Activated naive CD4-positive, alpha-beta T cell treated with anti-CD3 and anti-CD28 coated beads, Interleukin-2, amount 50 U/mL, for 72 hours (primary cell): ENCODE data around the gene CIRBP. TPM values are rescaled to one million over a fixed set of nuclear protein-coding genes. Genes with fewer than 3 reads are reported as not detected.
A peak's percentile ranks its signal among the peaks of the same experiment; 100 is the strongest.
"Not testable (repeated sequence)": the region's sequence is repeated elsewhere in the genome, so short reads cannot be mapped to it uniquely, and the experiment has no call there.

Experiments used
- ATAC-seq, 2 donors: fragments of 150-1000 bp; cut with Tn5 transposase; 2 replicates each; pipeline ENCODE4 v1.10.0; 2021; ENCODE audit warnings: mild to moderate bottlenecking in 2 of 2, moderate library complexity in 2 of 2
- DNase-seq, 2 donors: peaks; one replicate each; pipeline ENCODE4 v3.0.0; 2021 to 2022; ENCODE audit warnings: low spot score in 2 of 2
- H3K27ac Mint-ChIP-seq, 2 donors: one replicate each; pipeline ENCODE4 v1.8.0; 2022; ENCODE audit warnings: mild to moderate bottlenecking in 2 of 2, mixed read lengths in 2 of 2
- H3K36me3 Mint-ChIP-seq, 2 donors: one replicate each; pipeline ENCODE4 v1.8.0; 2022; ENCODE audit warnings: mixed read lengths in 2 of 2
- H3K9me3 Mint-ChIP-seq, 2 donors: one replicate each; pipeline ENCODE4 v1.8.0; 2022; ENCODE audit warnings: mixed read lengths in 2 of 2
- total RNA-seq, 2 donors: library from RNA; stranded (reverse); gene quantifications; one replicate each; pipeline ENCODE4 v1.2.3, GENCODE V29; 2022

The CIRBP gene
- total RNA-seq, 2 donors from 2014 or later: 148 to 157 TPM

DNA sequence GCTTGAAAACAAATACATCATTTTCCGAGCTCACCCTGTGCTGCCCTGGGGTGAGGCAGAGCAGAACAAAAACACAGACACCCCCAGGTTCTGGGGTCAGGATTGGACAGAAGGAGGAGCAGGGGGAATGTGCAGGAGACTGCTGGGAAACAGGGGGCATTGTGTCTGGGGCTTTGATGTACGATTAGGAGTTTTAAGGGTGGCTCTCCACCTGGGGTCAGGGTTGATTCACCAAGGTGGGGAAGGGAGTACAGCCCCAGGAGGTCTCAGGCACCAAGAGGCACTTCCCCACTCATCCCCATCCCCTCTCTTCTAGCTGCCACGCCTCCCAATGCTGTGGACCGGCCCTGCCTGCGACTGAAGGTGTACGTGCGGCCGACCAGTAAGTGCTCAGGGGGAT lies 29.1 kb downstream of the CIRBP start:
- no peaks in the 10 kb centered on the region for H3K9me3 Mint-ChIP-seq
- no peaks in the 10 kb centered on the region for H3K36me3 Mint-ChIP-seq
- H3K27ac Mint-ChIP-seq: no peak overlapping the region
- DNase-seq (no peak), ATAC-seq (no peak)

DNA sequence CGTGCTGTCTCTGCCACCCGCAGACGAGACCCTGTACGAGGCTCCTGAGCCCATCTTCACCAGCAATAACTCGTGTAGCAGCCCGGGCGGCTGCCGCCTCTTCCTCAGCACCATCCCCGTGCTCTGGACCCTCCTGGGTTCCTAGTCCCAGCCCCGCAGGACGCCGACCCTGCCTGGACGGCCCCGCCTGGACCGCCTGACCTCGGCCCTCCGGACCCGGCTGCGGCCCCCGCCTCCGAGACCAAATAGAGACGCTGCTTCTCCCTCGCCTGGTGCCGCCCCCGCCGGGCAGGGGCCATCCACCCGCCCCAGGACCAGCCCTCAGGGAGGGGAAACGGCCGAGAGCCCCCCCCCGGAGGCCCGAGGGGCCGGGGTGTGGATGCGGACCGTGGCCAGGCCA lies 30.7 kb downstream of the CIRBP start:
- no peak for ATAC-seq
- no peak overlapping the region for H3K27ac Mint-ChIP-seq
- no peaks in the 10 kb centered on the region for H3K9me3 Mint-ChIP-seq

DNA sequence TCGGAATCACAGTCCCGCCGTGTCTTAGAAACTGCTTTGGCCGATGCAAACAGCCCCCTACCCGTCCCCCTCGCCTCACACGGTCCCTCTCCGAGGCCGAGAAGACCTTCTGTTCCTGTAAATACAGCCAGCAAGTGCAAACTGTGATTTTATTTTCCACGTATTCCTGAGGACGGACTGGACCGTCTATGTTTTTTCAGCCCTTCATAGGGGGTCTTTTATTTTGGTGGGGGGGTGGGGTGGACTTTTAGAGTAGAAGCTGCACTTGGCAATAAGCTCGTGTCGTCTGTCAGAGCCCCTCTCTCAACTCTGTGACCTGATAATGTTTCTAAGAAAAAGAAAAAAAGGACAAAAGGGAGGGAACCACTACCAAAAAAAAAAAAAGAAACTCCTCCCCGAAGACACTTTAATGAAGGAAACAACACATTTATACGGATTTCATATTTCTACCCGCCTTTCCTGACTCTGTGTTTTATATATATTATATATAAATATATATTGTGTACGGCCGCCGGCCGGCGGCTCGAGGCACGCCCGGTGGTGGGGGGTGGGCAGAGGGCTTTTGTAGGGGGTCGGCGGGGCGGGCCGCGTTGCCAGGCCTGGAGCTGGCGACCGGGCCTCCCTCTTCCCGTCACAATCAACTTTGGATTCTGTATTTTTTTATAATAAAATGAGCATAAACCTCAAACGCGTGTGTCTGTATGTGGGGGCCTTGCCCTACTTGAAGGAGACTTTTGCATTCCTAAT lies 31.8 kb downstream of the CIRBP start:
- H3K9me3 Mint-ChIP-seq: no peaks in the 10 kb centered on the region
- H3K36me3 Mint-ChIP-seq: no peaks in the 10 kb centered on the region
- no peak for ATAC-seq
- no peak for DNase-seq
- H3K27ac Mint-ChIP-seq: no peak overlapping the region

More for the DNA sequence above, 30.7 kb downstream of the CIRBP start:
- DNase-seq: no peak
- no peaks in the 10 kb centered on the region for H3K36me3 Mint-ChIP-seq

DNA sequence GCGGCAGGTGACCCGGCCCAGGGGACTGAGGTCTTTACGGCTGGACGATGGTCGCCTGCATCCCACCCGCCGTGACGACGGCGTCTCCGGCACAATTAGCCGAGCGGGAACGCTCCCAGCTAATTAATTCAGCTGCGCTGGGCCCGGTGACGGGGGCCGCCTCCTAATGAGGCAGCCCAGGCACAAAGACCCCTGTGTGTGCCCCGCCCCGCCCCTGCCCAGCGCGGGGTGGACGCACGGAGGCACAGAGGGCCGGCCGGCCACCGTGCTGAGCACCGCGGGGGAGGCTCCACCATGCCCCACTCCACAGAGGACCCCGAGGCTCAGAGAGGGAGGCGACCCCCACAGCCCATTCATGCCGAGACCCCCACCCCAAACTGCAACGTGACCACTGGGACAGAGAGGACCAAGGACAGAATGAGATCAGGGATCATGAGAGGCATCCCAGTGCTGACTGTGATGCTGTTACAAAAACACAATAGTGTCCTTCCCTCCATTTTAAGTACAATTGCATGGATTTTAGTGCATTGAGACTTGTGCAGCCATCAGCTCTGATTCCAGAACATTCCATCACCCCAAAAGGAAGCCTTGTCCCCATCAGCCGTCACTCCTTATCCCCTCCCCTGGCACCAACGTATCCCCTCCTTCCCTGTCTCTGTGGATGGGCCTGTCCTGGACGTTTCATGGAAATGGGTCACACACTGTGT lies 33.6 kb downstream of the CIRBP start:
- Mint-ChIP-seq H3K36me3 (no peaks in the 10 kb centered on the region), H3K27ac (no peak overlapping the region), H3K9me3 (no peaks in the 10 kb centered on the region)
- ATAC-seq (no peak), DNase-seq (no peak)

DNA sequence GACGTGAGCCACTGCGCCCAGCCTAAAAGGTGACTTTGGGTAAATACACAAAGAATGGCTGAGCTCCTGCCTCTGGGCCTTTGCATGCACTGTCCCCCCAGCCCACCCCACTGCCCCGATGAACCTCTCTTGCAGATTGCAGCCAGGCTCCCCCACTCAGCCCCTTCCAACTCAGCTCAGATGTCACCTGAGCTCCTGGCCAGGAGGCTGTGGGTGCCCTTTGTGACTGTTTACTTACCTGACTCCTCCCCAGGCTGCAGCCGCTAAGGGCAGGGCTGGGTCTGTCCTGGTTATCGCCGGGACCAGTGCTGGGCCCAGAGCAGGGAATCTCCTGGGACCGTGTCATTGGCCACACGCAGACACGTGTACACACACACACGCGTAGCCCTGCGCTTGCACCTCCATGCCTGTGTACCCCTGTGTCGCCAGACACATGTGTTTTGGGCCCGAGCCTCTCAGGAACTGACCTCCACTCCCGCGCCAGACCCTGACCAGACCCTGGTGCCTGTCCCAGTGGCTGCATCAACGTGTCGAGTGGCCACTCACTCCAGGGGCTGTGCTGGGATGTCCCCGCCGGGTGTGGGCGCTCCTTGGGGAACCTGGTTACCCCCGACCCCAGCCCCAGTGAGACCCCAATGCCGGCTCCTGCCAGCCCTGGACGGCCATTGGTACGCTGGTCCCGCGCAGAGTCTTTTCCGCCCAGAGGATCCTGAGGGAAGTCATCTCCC lies 35.2 kb downstream of the CIRBP start:
- ATAC-seq: no peak

DNA sequence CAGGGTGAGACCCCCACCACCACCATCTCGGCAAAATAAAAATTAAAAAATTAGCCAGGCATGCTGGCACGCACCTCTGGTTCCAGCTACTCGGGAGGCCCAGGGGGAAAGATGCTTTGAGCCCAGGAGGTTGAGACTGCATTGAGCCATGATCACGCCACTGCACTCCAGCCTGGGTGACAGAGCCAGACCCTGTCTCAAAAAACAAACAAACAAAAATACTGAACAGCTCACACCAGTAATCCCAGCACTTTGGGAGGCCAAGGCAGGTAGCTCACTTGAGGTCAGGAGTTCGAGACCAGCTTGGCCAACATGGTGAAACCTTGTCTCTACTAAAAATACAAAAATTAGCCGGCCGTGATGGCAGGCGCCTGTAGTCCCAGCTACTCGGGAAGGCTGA lies 36.2 kb downstream of the CIRBP start:
- DNase-seq, H3K36me3 Mint-ChIP-seq, H3K9me3 Mint-ChIP-seq, ATAC-seq, H3K27ac Mint-ChIP-seq: not testable (repeated sequence)

More for the DNA sequence above, 35.2 kb downstream of the CIRBP start:
- no peaks in the 10 kb centered on the region for H3K9me3 Mint-ChIP-seq
- H3K27ac Mint-ChIP-seq: no peak overlapping the region
- DNase-seq: no peak
- no peaks in the 10 kb centered on the region for H3K36me3 Mint-ChIP-seq

DNA sequence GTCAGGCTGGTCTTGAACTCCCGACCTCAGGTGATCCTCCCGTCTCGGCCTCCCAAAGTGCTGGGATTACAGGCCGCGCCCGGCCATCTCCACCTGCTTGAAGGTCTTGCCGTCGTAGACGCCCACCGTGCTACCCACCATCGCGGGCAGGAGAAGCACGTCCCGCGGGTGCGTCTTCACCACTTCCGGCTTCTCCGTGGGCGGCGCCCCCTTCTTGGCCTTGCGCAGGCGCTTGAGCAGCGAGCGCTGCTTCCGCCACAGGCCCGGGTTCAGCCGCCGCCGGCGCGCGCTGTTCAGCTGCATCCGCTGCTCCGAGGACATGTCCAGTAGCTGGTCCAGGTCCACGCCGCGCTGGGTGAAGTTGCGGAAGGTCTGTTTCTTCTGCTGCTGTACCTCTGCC lies 38.2 kb downstream of the CIRBP start:
- no peaks in the 10 kb centered on the region for H3K9me3 Mint-ChIP-seq
- no peak for ATAC-seq
- no peak overlapping the region for H3K27ac Mint-ChIP-seq
- H3K36me3 Mint-ChIP-seq: no peaks in the 10 kb centered on the region
- DNase-seq: no peak

DNA sequence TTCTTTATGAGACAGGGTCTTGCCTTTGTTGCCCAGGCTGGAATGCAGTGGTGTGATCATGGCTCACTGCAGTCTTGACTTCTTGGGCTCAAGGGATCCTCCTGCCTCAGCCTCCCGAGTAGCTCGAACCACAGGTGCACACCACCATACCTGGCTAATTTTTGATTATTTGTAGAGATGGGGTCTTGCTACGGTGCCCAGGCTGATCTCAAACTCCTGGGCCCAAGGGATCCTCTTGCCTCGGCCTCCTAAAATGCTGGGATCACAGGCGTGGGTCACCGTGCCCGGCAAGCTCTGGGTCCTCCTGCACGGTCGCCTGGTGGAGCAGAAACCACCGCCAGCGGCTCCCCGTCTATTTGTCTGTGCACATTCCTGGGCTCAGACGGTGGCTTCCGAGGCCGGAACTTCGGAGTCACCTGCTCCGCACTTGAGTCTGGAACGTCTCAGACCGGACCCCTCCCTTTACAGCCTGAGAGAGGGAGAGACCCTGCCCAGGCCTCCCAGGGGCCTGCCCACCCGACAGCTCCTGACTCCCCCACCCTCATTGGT lies 38.7 kb downstream of the CIRBP start:
- H3K36me3 Mint-ChIP-seq: no peaks in the 10 kb centered on the region
- ATAC-seq (no peak), DNase-seq (no peak)
- H3K9me3 Mint-ChIP-seq: no peaks in the 10 kb centered on the region
- no peak overlapping the region for H3K27ac Mint-ChIP-seq

DNA sequence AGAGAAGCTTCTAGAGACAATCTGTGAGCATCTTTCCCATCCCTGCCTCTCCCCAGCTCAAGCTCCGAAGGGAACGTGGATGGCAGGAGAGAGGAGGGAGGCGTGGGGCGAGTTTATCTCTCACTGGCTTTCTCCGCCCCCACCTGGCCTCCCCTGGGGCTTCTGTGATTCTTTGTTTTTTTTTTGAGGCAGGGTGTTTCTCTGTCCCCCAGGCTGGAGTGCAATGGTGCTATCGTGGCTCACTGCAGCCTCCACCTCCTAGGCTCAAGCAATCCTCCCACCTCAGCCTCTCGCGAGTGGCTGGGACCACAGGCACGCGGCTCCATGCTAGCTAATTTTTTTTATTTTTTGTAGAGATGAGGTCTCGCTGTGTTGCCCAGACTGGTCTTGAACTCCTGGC lies 39.6 kb downstream of the CIRBP start:
- no peaks in the 10 kb centered on the region for H3K9me3 Mint-ChIP-seq
- no peaks in the 10 kb centered on the region for H3K36me3 Mint-ChIP-seq
- DNase-seq (no peak), ATAC-seq (no peak)
- H3K27ac Mint-ChIP-seq: peak overlapping the region in 1 of 2 donors; percentile 36

DNA sequence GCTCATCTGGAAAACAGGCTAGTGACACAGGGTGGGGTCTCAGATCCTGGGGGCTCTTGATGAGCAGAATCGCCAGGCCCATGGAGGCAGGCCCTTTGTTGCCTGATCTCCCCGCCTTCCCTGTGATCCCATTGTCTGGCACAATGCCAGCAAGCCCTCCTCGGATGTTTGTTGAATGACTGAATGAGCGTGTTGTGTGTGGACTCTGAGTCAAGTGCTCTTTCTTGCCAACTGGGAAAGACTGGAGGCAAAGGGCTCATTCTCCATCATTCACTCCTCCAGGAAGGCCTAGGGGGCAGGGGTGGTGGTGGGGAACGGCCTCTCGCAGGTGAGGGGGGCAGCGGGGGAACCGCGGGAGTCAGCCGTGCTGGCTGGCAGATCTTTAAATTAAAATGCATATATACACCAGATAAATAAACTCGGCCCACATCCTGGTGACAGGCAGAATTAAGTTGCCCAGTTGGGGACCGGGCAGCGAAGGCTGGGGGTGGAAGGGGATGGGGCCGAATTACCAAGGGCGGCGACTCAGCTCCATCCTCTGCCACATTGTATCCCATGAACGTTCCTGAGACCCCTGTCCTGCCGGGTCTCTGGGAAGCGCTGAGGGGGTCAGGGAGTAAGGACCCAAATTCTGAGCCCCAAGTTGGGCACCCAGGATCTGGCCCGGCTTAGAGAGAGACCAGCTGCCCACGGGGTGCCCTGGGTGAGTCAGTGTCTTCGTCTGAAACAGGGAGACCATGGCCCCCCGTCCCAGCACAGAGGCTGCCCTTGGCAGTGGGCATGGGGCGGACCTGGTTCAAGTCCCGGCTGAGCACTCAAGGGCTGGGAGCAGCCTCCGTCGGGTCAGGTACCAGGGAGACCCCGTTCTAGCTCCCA lies 41.1 kb downstream of the CIRBP start:
- ATAC-seq: no peak
- Mint-ChIP-seq H3K27ac (no peak overlapping the region), H3K36me3 (no peaks in the 10 kb centered on the region), H3K9me3 (no peaks in the 10 kb centered on the region)
- no peak for DNase-seq

DNA sequence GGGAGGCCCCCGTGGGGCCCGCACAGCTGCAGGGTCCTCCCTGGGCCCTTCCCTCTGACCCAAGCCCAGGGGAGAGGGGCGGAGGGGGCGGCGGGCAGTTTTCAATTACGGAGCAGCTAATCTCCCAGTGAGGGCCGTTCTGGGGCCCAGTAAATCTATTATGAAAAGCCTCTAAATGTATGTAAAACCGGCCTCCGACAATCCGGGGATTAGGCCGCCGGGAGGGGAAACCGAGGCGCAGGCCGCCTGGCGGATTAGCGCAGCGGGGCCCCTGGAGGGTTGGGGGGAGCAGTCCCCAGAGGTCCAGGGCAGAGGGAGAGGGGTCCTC lies 41.7 kb downstream of the CIRBP start:
- DNase-seq (no peak), ATAC-seq (no peak)
- H3K27ac Mint-ChIP-seq: no peak overlapping the region
- no peaks in the 10 kb centered on the region for H3K36me3 Mint-ChIP-seq
- H3K9me3 Mint-ChIP-seq: no peaks in the 10 kb centered on the region

DNA sequence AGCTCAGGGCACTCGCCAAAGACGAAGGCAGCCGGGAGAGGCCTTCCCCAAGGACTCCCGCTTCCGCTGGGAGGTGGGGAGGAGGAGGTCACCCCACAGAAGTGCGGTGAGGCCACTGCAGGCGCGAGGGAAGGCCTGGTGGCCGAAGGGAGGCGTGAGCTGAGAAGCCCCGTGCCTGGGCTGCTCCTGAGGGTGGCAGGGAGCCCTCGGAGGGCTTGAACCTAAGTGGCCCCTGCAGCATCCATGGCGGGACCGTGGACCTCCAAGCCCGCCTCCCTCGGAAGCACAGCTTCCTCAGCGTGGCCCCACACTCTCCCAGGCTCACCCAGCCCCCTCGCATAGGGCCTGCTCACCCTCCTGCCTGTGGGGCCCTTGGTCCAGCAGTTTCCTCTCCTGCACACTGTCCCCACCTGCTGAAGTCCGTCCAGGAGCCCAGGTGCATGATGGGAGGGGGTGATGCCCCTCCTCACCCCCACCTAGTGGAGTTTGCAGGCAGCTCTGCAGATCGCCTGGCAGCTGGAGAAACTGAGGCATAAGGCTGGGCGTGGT lies 42.5 kb downstream of the CIRBP start:
- Mint-ChIP-seq H3K9me3 (no peaks in the 10 kb centered on the region), H3K36me3 (no peaks in the 10 kb centered on the region), H3K27ac (no peak overlapping the region)
- DNase-seq (no peak), ATAC-seq (no peak)

DNA sequence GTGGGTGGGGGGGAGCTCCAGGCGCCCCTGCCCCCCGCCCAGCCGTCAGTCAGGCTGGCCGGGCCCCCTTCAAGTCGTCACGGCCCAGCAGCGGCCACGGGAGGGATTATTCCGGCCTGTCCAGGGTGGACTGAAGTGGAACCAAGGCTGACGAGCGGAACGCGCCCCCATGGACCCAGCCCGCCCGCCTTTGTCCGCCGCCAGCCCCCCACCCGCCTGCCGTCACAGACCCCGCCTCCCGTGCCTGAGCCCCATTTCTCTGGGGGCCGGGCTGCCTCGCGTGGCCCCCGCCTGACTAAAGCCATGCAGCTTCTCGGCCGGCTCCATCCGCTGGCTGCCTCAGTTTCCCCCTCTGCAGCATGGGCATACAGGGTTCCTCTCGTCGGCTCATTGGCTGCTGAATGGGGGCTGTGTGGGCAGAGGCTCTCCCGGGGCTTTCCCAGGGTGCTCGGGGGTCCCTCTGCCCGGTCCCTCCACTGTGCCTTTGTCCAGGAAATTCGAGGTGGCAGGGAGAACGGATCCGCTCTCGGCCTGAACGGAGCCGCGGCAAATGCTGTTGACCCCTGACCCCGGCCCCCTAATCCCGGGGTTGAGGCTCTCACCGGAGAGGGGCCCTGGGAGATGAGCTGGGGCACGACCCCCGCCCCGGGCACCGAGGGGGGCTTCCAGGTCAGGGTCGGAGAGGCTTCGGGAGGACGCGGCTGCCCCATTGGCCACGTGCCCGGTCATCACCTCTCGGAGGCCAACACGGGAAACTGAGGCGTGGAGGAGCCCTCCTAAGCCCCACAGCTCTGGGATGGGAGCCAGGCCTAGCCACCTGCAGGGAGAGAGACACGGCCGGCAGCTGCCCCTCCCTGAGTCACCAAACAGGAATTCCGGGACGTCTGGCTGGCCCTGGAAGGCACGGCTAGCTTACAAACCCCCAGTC lies 43.9 kb downstream of the CIRBP start:
- Mint-ChIP-seq H3K9me3 (no peaks in the 10 kb centered on the region), H3K36me3 (no peaks in the 10 kb centered on the region), H3K27ac (no peak overlapping the region)
- ATAC-seq (no peak), DNase-seq (no peak)

DNA sequence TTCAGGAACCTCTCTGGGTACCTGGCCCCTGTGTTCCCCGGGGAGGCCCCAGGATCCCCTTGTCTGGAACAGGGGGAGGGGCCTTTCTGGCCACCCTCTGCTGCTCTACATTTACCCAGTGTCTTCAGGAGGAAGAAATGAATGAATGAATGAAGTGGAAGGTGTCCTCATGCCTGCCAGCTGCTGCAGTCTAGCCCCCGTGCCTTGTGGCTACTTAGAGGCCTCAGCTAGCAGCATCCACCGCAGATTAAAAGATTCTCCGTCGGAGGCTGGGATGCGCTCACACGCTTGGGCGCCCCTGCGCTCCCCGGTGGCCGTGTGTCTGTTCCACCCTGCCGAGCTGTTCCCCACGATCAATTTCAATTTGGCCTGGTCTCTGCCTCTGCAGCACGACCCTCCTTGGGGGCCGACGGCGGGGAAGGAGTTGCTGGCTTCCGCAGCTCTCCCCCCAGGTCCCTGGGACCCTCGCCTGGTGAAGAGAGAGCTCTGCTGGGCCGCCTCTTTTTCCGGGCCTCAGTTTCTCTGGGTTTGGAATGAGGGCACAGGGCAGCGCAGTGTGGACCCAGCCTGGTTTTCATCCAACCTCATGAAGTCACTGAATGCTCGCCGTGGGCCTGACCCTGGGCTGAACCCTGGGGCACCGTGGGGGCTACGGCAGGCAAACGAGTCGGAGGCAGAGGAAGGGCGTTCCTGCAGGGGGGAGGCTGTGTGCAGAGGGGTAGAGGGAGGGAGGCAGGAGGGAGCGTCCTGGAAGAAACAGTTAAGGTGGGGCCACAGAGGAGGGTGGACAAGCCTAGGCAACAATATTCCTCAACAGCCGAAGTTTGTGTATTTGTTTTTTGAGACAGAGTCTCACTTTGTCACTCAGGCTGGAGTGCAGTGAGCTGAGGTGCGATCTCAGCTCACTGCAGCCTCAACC lies 44.8 kb downstream of the CIRBP start:
- Mint-ChIP-seq H3K9me3 (no peaks in the 10 kb centered on the region), H3K36me3 (no peaks in the 10 kb centered on the region)
- no peak for ATAC-seq

More for the DNA sequence above, 44.8 kb downstream of the CIRBP start:
- no peak overlapping the region for H3K27ac Mint-ChIP-seq
- no peak for DNase-seq
